ENCODE measurements around the gene ST3GAL3. TPM values are rescaled to one million over a fixed set of nuclear protein-coding genes. Genes with fewer than 3 reads are reported as not detected.

ST3GAL3 gene
- total and polyA plus RNA-seq, 3 donors from 2014 or later: 42.9 to 62.0 (median 50.7) TPM

GRCh38 chr1:43900386-43900785 is 193.1 kb downstream of the ST3GAL3 start:
- TF ChIP-seq POLR2A (IDR thresholded peaks at IDR 0.05) (no peak), CTCF (IDR thresholded peaks at IDR 0.05) (no peak)
- no peaks in the 10 kb centered on the region for H3K9me3 ChIP-seq
- no peaks in the 10 kb centered on the region for H3K36me3 ChIP-seq (ENCODE audit: low read depth, missing control alignments)
- peaks cover 5% of the 10 kb centered on the region for H3K4me1 ChIP-seq
- H3K27ac ChIP-seq: no peak overlapping the region
- no peak for DNase-seq
- H3K4me3 ChIP-seq: no peak overlapping the region
- intact Hi-C loops (cut with DNase I; ENCODE audit: low total_unique reads): no loop called here
- 87 to 89% methylated on average over 3 of the region's 3 CpGs for WGBS, 2 donors
- no peaks in the 10 kb centered on the region for H3K27me3 ChIP-seq

- intact Hi-C loops (cut with DNase I; ENCODE audit: low total_unique reads): no loop called here
- H3K27me3 ChIP-seq: no peaks in the 10 kb centered on the region
- DNase-seq: no peak
- H3K4me3 ChIP-seq: no peak overlapping the region
- WGBS, 2 donors: 66% methylated on average over 6 to 7 of the region's 7 CpGs
- H3K9me3 ChIP-seq: no peaks in the 10 kb centered on the region
- no peaks in the 10 kb centered on the region for H3K36me3 ChIP-seq (ENCODE audit: low read depth, missing control alignments)
- TF ChIP-seq POLR2A (IDR thresholded peaks at IDR 0.05) (no peak), CTCF (IDR thresholded peaks at IDR 0.05) (no peak)
- peaks cover 5% of the 10 kb centered on the region for H3K4me1 ChIP-seq
- no peak overlapping the region for H3K27ac ChIP-seq
These were observed 194.0 kb downstream of the ST3GAL3 start for GRCh38 chr1:43901196-43901961.

- Histone ChIP-seq H3K36me3 (ENCODE audit: low read depth, missing control alignments) (no peaks in the 10 kb centered on the region), H3K9me3 (no peaks in the 10 kb centered on the region), H3K4me1 (peaks cover 5% of the 10 kb centered on the region), H3K27me3 (no peaks in the 10 kb centered on the region), H3K4me3 (no peak overlapping the region), H3K27ac (no peak overlapping the region)
- TF ChIP-seq CTCF (IDR thresholded peaks at IDR 0.05) (no peak), POLR2A (IDR thresholded peaks at IDR 0.05) (no peak)
- intact Hi-C loops (cut with DNase I; ENCODE audit: low total_unique reads): no loop called here
- 77 to 79% methylated on average over 3 to 4 of the region's 4 CpGs for WGBS, 2 donors
- DNase-seq: no peak
These were observed 194.9 kb downstream of the ST3GAL3 start for GRCh38 chr1:43902058-43902831.

- intact Hi-C loops (cut with DNase I; ENCODE audit: low total_unique reads): no loop called here
- H3K36me3 ChIP-seq (ENCODE audit: low read depth, missing control alignments): no peaks in the 10 kb centered on the region
- no peak overlapping the region for H3K27ac ChIP-seq
- WGBS, 2 donors: 52 to 81% methylated on average over 7 of the region's 7 CpGs
- H3K27me3 ChIP-seq: no peaks in the 10 kb centered on the region
- peaks cover 5% of the 10 kb centered on the region for H3K4me1 ChIP-seq
- no peaks in the 10 kb centered on the region for H3K9me3 ChIP-seq
- DNase-seq: no peak
- H3K4me3 ChIP-seq: no peak overlapping the region
- TF ChIP-seq POLR2A (IDR thresholded peaks at IDR 0.05) (no peak), CTCF (IDR thresholded peaks at IDR 0.05) (no peak)
These were observed 197.6 kb downstream of the ST3GAL3 start for GRCh38 chr1:43904660-43905551.

All from testis (tissue), 3 donors.